ENCODE results near the gene SRSF4.
"Not testable (repeated sequence)": the region's sequence is repeated elsewhere in the genome, so short reads cannot be mapped to it uniquely, and the experiment has no call there.

Gene SRSF4

GRCh38 chr1:29181413-29182225 is at the start of gene SRSF4:
Gene SRSF4, minus strand, starts transcription at chr1:29181900. Its CDS starts 148 bp downstream, at chr1:29181752.
- Mint-ChIP-seq H3K4me3 (peak within 1 kb of the TSS; percentile 95), H3K27ac (peak within 1 kb of the TSS; percentile 99), H3K36me3 (peaks cover 12% of the 10 kb centered on the region), H3K9me3 (no peaks in the 10 kb centered on the region), H3K27me3 (no peaks in the 10 kb centered on the region), H3K4me1 (peaks cover 51% of the 10 kb centered on the region)

DNA sequence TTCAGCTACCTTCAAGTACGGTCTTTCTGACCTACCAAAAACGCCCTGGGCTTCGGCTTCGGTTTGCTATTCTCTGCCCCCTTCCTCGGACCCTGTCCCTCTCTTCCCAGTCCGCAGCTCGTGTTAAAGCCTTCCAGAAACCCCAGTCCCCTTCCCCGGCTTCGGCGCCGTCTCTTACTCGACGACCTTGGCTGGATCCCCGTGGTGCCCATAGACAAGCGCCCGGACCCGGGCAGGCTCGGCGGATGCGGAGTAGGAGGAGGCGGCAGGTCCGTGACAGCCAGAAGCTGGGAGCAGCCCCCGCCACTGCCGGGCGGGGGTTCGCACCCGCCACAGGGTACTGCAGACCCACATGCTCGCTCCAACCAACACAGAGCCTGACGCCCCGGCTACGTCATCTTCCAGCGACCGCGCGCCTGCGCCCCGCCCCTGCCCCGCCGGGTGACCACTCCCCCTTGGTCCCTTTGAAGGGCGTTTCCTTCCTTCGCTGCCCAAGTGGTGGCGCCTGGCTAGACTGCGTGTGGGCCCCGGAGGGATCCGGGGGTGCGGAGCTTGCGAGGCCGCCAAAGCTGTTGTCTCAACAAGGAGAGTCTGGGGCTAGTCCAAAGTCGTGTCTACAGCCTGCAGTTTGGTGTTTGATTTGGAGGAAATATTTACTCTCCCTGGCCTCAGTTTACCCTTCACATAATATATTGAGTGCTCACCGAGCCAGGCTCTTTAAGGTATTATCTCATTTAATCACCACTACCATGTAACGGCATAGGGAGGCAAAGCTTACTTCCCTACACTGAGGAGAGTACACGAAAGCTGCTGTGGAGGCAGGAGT is 49.1 kb upstream of the SRSF4 start, which contains the start of gene MECR:
TSS of gene MECR (minus strand) at position 382 of the 826 bp plus-strand sequence. CDS start at position 354, 28 bp downstream.
- H3K4me3 Mint-ChIP-seq, result peak within 1 kb of the TSS; percentile 94
- H3K27me3 Mint-ChIP-seq, result peaks cover under 1% of the 10 kb centered on the region
- no peaks in the 10 kb centered on the region for H3K9me3 Mint-ChIP-seq
- H3K36me3 Mint-ChIP-seq, result no peaks in the 10 kb centered on the region
- H3K27ac Mint-ChIP-seq, result peak within 1 kb of the TSS; percentile 81
- peaks cover 21% of the 10 kb centered on the region for H3K4me1 Mint-ChIP-seq

DNA sequence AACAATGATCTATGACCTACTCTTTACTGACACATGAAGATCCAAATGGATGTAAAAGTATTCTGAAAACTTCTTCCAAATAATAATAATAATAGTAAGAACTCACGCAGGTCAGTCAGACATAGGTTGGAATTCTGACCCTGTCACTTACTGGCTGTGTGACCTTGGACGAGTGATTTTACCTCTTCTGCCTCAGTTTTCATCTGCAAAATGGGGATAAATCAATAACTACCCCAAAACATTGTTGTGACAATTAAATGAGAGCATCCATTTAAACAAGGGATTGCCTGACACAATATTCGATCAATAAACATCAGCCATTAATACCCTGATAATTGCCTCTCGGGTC is 48.5 kb upstream of the SRSF4 start:
- no peaks in the 10 kb centered on the region for H3K36me3 Mint-ChIP-seq

GRCh38 chr1:29227511-29227910 is 45.8 kb upstream of the SRSF4 start:
- Mint-ChIP-seq H3K4me3 (no peak overlapping the region), H3K27ac (no peak overlapping the region), H3K27me3 (no peaks in the 10 kb centered on the region), H3K9me3 (no peaks in the 10 kb centered on the region), H3K36me3 (no peaks in the 10 kb centered on the region), H3K4me1 (peaks cover 19% of the 10 kb centered on the region)

More for the DNA sequence above, 48.5 kb upstream of the SRSF4 start:
- Mint-ChIP-seq H3K9me3 (no peaks in the 10 kb centered on the region), H3K4me3 (peak overlapping the region; percentile 94), H3K27me3 (no peaks in the 10 kb centered on the region), H3K27ac (peak overlapping the region; percentile 68), H3K4me1 (peaks cover 19% of the 10 kb centered on the region)

GRCh38 chr1:29225361-29225760 is 43.7 kb upstream of the SRSF4 start:
- H3K27me3 Mint-ChIP-seq, result no peaks in the 10 kb centered on the region
- H3K4me1 Mint-ChIP-seq, result peaks cover 14% of the 10 kb centered on the region
- no peak overlapping the region for H3K27ac Mint-ChIP-seq
- no peak overlapping the region for H3K4me3 Mint-ChIP-seq
- H3K9me3 Mint-ChIP-seq, result no peaks in the 10 kb centered on the region
- H3K36me3 Mint-ChIP-seq, result peaks cover 2% of the 10 kb centered on the region

- no peak overlapping the region for H3K27ac Mint-ChIP-seq
- no peaks in the 10 kb centered on the region for H3K9me3 Mint-ChIP-seq
- H3K4me3 Mint-ChIP-seq, result no peak overlapping the region
- peaks cover 3% of the 10 kb centered on the region for H3K36me3 Mint-ChIP-seq
- H3K27me3 Mint-ChIP-seq, result no peaks in the 10 kb centered on the region
- H3K4me1 Mint-ChIP-seq, result peaks cover 6% of the 10 kb centered on the region
Observed at GRCh38 chr1:29224356-29224837, 42.7 kb upstream of the SRSF4 start.

DNA sequence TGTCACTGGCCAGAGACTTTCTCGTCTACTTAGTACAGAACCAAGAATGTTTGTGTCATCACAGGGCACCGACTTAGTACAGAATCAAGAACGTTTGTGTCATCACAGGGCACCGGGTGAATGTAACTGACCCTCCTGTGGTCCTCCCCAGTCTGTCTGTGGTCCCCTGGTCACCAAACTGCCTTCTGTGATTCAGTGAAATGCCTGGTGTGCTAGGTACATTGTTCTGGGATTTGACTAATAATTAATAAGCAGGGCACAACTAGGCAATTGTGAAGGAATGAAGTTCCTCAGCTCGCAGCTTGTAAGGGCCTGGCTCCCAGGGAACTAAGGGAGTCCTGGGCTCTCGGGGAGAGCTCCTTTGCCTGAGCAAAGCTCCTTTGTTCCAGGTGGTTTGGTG is 41.8 kb upstream of the SRSF4 start:
- Mint-ChIP-seq H3K27ac (no peak overlapping the region), H3K27me3 (no peaks in the 10 kb centered on the region), H3K36me3 (peaks cover 3% of the 10 kb centered on the region), H3K9me3 (no peaks in the 10 kb centered on the region), H3K4me1 (peaks cover 5% of the 10 kb centered on the region), H3K4me3 (no peak overlapping the region)

GRCh38 chr1:29222686-29223085 is 41.0 kb upstream of the SRSF4 start:
- Mint-ChIP-seq H3K4me1 (peaks cover 5% of the 10 kb centered on the region), H3K4me3 (no peak overlapping the region), H3K36me3 (peaks cover 3% of the 10 kb centered on the region), H3K9me3 (no peaks in the 10 kb centered on the region), H3K27ac (no peak overlapping the region), H3K27me3 (no peaks in the 10 kb centered on the region)

DNA sequence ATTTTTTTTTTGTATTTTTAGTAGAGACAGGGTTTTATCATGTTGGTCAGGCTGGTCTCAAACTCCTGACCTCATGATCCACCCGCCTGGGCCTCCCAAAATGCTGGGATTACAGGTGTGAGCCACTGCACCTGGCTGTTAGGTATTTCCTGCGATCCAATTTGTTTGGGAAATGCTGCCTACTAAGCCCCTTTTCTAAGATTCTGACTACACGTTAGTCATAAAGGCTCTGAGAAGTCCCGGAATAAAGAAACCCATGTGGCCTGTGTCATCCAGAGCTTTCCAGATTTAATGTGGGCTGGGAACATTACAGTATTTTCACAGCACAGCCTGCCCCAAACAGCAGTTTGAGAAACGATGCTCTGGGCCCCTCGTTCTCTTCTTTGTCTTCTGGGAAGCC is 40.6 kb upstream of the SRSF4 start:
- not testable (repeated sequence) for H3K4me3 Mint-ChIP-seq, H3K36me3 Mint-ChIP-seq, H3K27me3 Mint-ChIP-seq, H3K27ac Mint-ChIP-seq, H3K4me1 Mint-ChIP-seq, H3K9me3 Mint-ChIP-seq

DNA sequence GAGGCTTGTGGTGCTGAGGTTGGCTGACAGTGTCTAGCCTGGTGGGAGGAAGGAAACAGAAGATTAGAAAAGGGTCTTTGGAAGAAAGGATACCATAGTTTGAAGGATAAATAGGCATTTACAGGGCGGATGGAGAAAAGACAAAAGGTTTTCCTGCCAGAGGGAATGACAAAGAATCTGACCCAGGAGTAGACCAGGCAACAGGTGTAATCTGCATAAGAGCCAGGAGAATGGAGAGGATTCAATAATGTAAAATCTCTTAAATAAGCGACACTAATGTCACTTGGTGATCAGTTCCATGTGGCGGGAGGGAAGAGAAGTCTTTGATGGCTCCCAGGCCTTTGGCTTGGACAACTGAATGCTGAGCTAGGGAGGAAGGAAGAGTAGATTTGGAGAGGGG is 39.6 kb upstream of the SRSF4 start:
- Mint-ChIP-seq H3K4me3 (no peak overlapping the region), H3K36me3 (peaks cover 4% of the 10 kb centered on the region), H3K4me1 (peaks cover 5% of the 10 kb centered on the region), H3K27me3 (no peaks in the 10 kb centered on the region), H3K27ac (no peak overlapping the region), H3K9me3 (no peaks in the 10 kb centered on the region)

GRCh38 chr1:29218223-29218622 is 36.5 kb upstream of the SRSF4 start:
- H3K4me3 Mint-ChIP-seq, result no peak overlapping the region
- no peaks in the 10 kb centered on the region for H3K9me3 Mint-ChIP-seq
- H3K4me1 Mint-ChIP-seq, result peaks cover 5% of the 10 kb centered on the region
- H3K36me3 Mint-ChIP-seq, result peaks cover 7% of the 10 kb centered on the region
- no peaks in the 10 kb centered on the region for H3K27me3 Mint-ChIP-seq
- no peak overlapping the region for H3K27ac Mint-ChIP-seq

DNA sequence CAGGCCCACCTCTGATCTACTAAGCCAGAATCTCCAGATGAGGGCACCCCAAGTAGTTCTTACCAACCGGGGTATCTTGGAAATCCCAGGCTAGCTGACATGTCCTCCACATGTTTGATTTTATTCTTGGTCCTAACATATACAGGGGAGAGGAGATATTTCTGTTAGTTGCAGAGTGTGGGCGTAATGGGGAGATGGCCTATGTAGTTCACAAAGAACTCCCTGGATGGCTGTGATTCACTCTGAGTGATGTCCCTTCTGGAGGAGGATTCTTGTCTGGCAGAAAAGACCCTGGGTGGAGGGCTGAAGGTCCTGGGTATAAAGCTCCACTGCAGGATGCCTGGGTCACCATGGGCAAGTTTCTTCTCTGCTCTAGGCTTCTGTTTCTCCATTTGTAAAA is 35.9 kb upstream of the SRSF4 start:
- Mint-ChIP-seq H3K27ac (no peak overlapping the region), H3K27me3 (no peaks in the 10 kb centered on the region), H3K9me3 (no peaks in the 10 kb centered on the region), H3K36me3 (peaks cover 10% of the 10 kb centered on the region), H3K4me1 (peaks cover 5% of the 10 kb centered on the region), H3K4me3 (no peak overlapping the region)

DNA sequence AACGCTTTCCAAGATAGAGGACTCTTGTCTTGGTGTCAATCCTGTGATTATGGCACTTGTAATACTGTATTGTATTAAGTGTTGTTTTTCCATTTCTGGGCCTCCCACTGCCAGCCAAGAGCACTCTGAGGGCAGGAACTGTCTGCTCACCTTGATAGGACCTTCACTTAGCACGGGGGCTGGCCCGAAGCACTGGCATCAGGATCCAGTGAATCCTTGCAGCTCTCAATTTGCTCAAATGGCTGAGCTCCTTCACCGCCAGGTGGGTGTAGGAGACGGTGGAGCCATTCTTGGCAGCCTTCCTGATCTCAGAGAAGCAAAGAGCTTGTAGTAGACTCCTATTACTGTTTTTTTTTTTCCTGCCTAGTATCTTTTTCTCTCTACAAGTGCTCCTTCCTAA is 31.4 kb upstream of the SRSF4 start:
- H3K27me3 Mint-ChIP-seq, result no peaks in the 10 kb centered on the region
- H3K9me3 Mint-ChIP-seq, result no peaks in the 10 kb centered on the region
- no peak overlapping the region for H3K4me3 Mint-ChIP-seq
- H3K36me3 Mint-ChIP-seq, result peaks cover 15% of the 10 kb centered on the region
- peak overlapping the region; percentile 23 for H3K27ac Mint-ChIP-seq
- no peaks in the 10 kb centered on the region for H3K4me1 Mint-ChIP-seq

DNA sequence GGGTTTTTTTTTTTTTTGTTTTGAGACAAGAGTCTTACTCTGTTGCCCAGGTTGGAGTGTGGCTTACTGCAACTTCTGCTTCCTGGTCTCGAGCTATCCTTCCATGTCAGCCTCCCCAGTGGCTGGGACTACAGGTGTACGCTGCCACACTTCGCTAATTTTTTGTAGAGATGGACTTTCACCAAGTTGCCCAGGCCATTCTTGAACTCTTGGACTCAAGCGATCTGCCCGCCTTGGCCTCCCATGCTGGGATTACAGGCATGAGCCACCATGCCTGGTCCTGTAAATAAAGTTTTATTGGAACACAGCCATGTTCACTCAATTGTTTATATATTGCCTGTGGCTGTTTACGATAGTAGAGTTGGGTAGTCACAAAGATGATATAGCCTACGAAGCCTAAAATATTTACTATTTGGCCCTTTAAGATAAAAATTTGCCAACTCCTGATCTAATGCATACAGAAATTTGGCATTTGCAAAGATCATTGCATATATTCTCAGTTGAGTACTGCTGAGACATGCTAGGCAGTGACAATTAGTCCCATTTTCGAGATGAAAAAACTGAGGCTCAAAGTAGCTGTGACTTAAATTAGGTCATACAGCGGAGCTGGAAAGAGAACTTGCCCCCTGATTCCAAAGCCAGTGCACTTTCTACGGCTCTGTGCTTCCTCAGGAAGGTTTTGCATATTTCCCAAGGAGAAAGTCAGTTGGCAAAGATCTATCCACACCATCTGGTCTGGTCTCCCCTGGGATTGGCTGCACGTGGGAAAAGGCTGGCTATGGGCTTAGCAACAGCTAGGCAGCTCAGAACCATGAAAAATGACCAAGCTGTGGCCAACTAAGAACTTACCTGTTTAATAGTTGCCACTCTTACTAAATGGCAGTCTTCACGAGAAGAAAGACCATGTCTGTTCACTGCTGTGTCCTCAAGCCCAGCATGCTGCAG is 29.7 kb upstream of the SRSF4 start:
- Mint-ChIP-seq H3K4me3 (no peak overlapping the region), H3K27ac (no peak overlapping the region), H3K4me1 (no peaks in the 10 kb centered on the region), H3K27me3 (no peaks in the 10 kb centered on the region), H3K9me3 (no peaks in the 10 kb centered on the region), H3K36me3 (peaks cover 13% of the 10 kb centered on the region)
